Fibroblast of lung (primary cell): Measurements from ENCODE around the gene MACROD2. TPM values are rescaled to one million over a fixed set of nuclear protein-coding genes. Genes with fewer than 3 reads are reported as not detected.

Experiments used
- DNase-seq, 2 donors: peaks; one replicate each; pipeline versions ENCODE4 v3.0.0 to v3.0.0-alpha.2; 2010; ENCODE audit warnings: low read depth in 2 of 2
- H2AFZ ChIP-seq: 2 replicates; pipeline ENCODE4 v1.5.1; 2012; ENCODE audit warnings: low read length, control low read depth, inconsistent platforms
- H3K27ac ChIP-seq: 2 replicates; pipeline ENCODE4 v1.5.1; 2011; ENCODE audit warnings: low read length, control low read depth; ENCODE audit not compliant: insufficient read depth
- H3K27me3 ChIP-seq: 2 replicates; pipeline ENCODE4 v1.5.1; 2011; ENCODE audit warnings: mild to moderate bottlenecking, low read length; ENCODE audit not compliant: control insufficient read depth, insufficient read depth
- H3K36me3 ChIP-seq: 2 replicates; pipeline ENCODE4 v1.5.1; 2011; ENCODE audit warnings: low read length; ENCODE audit not compliant: control insufficient read depth, insufficient read depth
- H3K4me1 ChIP-seq: 2 replicates; pipeline ENCODE4 v1.5.1; 2011; ENCODE audit warnings: low read length; ENCODE audit not compliant: control insufficient read depth, insufficient read depth; ENCODE audit errors: extremely low read depth
- H3K4me2 ChIP-seq: 2 replicates; pipeline ENCODE4 v1.5.1; 2011; ENCODE audit warnings: low read length, control low read depth; ENCODE audit not compliant: insufficient read depth; ENCODE audit errors: extremely low read depth
- H3K4me3 ChIP-seq, 4 experiments: fragments of 200-600 bp in 1 of 4; sonication (generic) in 1 of 4; replicated peaks in 1 of 4; 2 replicates each; pipeline ENCODE4 v1.5.1; 2011 to 2016; ENCODE audit warnings: low read length in 4 of 4, low read depth in 3 of 4, mild to moderate bottlenecking in 3 of 4, control low read depth in 2 of 4, inconsistent platforms in 1 of 4, mixed read lengths in 1 of 4; ENCODE audit not compliant: insufficient read depth in 1 of 4; ENCODE audit errors: control extremely low read depth in 1 of 4
- H3K79me2 ChIP-seq: 2 replicates; pipeline ENCODE4 v1.5.1; 2012; ENCODE audit warnings: mild to moderate bottlenecking, low read length, inconsistent platforms; ENCODE audit not compliant: control insufficient read depth, insufficient read depth
- H3K9ac ChIP-seq: 2 replicates; pipeline ENCODE4 v1.5.1; 2011; ENCODE audit warnings: mild to moderate bottlenecking, low read length, control low read depth; ENCODE audit not compliant: insufficient read depth
- H3K9me3 ChIP-seq: 2 replicates; pipeline ENCODE4 v1.5.1; 2012; ENCODE audit warnings: low read depth, low read length; ENCODE audit not compliant: control insufficient read depth, insufficient read depth
- H4K20me1 ChIP-seq: 2 replicates; pipeline ENCODE4 v1.5.1; 2011; ENCODE audit warnings: low read length; ENCODE audit not compliant: control insufficient read depth, insufficient read depth; ENCODE audit errors: extremely low read depth
- EZH2 ChIP-seq: IDR thresholded peaks from 2 replicates; pipeline ENCODE4 v1.5.1; 2012; ENCODE audit warnings: low read length, control low read depth, mild to moderate bottlenecking; ENCODE audit errors: missing control alignments
- polyA plus RNA-seq, 2 donors: library from polyadenylated mRNA; depleted of rRNA in 1 of 2; stranded (reverse) in 1 of 2; unstranded in 1 of 2; fragments of >200 nt; gene quantifications; 2 replicates each; pipeline ENCODE4 v1.2.1, GENCODE V29; 2011 to 2012; ENCODE audit warnings: missing spikeins in 1 of 2
- total RNA-seq: library from RNA; depleted of rRNA; stranded (reverse); fragments of >200 nt; gene quantifications from 2 replicates; pipeline ENCODE4 v1.2.1, GENCODE V29; 2014
- TF ChIP-seq, protein P1 (sequence below), 2 donors: IDR thresholded peaks in 1 of 2; conservative IDR thresholded peaks in 1 of 2; 1 replicate in 1 of 2; 2 replicates in 1 of 2; pipeline ENCODE4 v1.5.1; 2011 to 2012; ENCODE audit warnings: low read length in 2 of 2, control low read depth in 1 of 2, inconsistent platforms in 1 of 2, low read depth in 1 of 2, mild to moderate bottlenecking in 1 of 2

The MACROD2 gene
- total and polyA plus RNA-seq, 2 donors (not counting 1 experiment from before 2014, with no cell fraction given) = 0.54 to 1.7 TPM

- no peak for TF ChIP-seq EZH2
- TF ChIP-seq, protein P1, sequence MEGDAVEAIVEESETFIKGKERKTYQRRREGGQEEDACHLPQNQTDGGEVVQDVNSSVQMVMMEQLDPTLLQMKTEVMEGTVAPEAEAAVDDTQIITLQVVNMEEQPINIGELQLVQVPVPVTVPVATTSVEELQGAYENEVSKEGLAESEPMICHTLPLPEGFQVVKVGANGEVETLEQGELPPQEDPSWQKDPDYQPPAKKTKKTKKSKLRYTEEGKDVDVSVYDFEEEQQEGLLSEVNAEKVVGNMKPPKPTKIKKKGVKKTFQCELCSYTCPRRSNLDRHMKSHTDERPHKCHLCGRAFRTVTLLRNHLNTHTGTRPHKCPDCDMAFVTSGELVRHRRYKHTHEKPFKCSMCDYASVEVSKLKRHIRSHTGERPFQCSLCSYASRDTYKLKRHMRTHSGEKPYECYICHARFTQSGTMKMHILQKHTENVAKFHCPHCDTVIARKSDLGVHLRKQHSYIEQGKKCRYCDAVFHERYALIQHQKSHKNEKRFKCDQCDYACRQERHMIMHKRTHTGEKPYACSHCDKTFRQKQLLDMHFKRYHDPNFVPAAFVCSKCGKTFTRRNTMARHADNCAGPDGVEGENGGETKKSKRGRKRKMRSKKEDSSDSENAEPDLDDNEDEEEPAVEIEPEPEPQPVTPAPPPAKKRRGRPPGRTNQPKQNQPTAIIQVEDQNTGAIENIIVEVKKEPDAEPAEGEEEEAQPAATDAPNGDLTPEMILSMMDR (conservative IDR thresholded peaks at IDR 0.05 in 1 of 2, IDR thresholded peaks at IDR 0.05 in 1 of 2; ENCODE audit: low read depth in 1 of 2, low read length in 2 of 2) = no peak
- Histone ChIP-seq H3K4me3 (no peak overlapping the region), H2AFZ (no peak overlapping the region), H3K79me2 (no peaks in the 10 kb centered on the region), H3K4me2 (no peak overlapping the region), H3K9ac (no peak overlapping the region), H3K27me3 (no peaks in the 10 kb centered on the region), H4K20me1 (no peaks in the 10 kb centered on the region), H3K9me3 (no peaks in the 10 kb centered on the region), H3K36me3 (no peaks in the 10 kb centered on the region), H3K27ac (no peak overlapping the region), H3K4me1 (no peaks in the 10 kb centered on the region)
- DNase-seq = no peak
Measured at GRCh38 chr20:15867899-15868298, 1872.6 kb downstream of the MACROD2 start.

GRCh38 chr20:15875446-15875845, 1880.1 kb downstream of the MACROD2 start:
- Histone ChIP-seq H3K4me1 (no peaks in the 10 kb centered on the region), H3K79me2 (no peaks in the 10 kb centered on the region), H3K36me3 (no peaks in the 10 kb centered on the region), H3K27me3 (no peaks in the 10 kb centered on the region), H2AFZ (no peak overlapping the region), H3K9ac (no peak overlapping the region), H3K4me2 (no peak overlapping the region), H4K20me1 (no peaks in the 10 kb centered on the region), H3K9me3 (no peaks in the 10 kb centered on the region), H3K27ac (no peak overlapping the region), H3K4me3 (no peak overlapping the region)
- TF ChIP-seq EZH2 = no peak
- no peak for DNase-seq

- Histone ChIP-seq H3K27ac (no peak overlapping the region), H3K4me3 (no peak overlapping the region), H3K79me2 (no peaks in the 10 kb centered on the region), H4K20me1 (no peaks in the 10 kb centered on the region), H3K36me3 (no peaks in the 10 kb centered on the region), H2AFZ (no peak overlapping the region), H3K4me2 (no peak overlapping the region), H3K9me3 (no peaks in the 10 kb centered on the region), H3K27me3 (no peaks in the 10 kb centered on the region), H3K9ac (no peak overlapping the region), H3K4me1 (no peaks in the 10 kb centered on the region)
- TF ChIP-seq, protein P1 (conservative IDR thresholded peaks at IDR 0.05 in 1 of 2, IDR thresholded peaks at IDR 0.05 in 1 of 2; ENCODE audit: low read depth in 1 of 2, low read length in 2 of 2) = no peak
- TF ChIP-seq EZH2 = no peak
- DNase-seq = no peak
Measured at GRCh38 chr20:15882553-15882952, 1887.2 kb downstream of the MACROD2 start.
